GM19455 (cell line): ENCODE data around the gene ATP2C2.

Experiments
- ATAC-seq: cut with Tn5 transposase; IDR thresholded peaks from one replicate; pipeline ENCODE4 v1.9.1; 2021; ENCODE audit not compliant: unreplicated experiment

ATP2C2 gene

DNA sequence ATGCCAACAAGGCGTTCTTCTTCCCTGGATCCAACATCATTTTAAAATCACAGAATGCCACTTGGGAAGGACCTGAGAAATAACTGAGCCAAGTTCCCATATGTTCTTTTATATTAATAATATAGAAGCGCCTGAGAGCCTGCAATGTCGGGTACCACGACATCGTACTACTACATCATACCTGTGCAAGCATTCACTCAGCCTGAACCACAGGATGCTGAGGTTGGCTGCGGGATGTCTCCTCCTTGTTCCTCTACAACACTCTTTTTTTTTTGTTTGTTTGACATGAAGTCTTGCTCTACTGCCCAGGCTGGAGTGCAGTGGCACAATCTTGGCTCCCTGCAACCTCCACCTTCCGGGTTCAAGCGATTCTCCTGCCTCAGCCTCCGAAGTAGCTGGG is 2.1 kb upstream of the ATP2C2 start:
- ATAC-seq: no peak

GRCh38 chr16:84367297-84367680 is 1.0 kb upstream of the ATP2C2 start:
- ATAC-seq: no peak

GRCh38 chr16:84367750-84368307 is 509 bp upstream of the ATP2C2 start:
- no peak for ATAC-seq

DNA sequence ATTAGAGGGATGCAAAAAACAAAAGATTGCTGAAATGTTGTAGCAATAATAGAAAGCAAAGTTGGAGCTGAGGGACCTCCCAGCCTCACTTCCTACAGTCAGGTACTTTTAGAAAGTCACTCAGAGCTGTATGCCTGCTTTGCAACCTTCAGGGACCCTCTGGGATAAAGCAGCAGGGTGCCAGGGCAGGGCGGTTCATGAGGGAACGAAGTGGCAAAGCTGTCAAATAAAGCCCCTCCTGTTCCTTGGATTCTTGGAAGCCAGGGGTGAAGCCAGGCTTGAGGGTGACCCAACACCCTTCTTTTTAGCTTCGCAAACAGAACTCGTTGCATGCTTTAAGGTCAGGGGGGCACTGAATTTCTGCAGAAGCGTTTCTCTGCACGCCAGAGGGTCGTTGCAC is 767 bp downstream of the ATP2C2 start:
- no peak for ATAC-seq

DNA sequence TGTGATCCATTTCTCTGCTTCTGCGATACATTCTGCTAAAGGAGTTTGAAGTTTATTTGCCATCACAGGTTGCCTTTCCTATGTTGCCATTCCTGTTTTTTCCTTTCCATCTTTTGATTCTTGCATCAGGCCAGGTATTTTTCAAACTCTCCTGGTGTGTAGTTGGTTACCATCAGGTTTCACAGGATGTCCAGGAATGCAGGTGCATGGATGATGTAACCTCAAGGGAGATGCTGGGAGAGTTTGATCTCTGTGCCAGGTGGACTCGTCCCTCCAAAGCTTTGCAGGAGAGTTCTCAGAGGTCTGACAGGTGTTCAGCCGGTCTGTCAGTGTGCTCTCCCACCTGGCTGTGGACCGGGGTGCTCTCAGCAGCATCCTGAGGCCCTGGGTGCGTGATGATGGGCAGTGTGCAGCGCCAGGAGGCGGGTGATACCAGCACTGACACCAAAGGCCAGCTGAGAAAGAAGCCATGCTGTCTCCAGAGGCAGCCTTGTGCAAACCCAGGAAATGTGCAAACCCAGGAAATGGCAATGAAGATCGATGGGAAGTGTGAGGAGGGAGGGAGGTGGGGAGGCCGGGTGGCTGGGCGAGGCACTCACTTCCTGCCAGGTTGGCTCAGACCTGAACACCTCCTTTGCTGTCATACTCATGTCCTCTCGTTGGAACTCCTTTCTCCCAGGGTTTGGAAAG is 1.7 kb downstream of the ATP2C2 start:
- no peak for ATAC-seq

DNA sequence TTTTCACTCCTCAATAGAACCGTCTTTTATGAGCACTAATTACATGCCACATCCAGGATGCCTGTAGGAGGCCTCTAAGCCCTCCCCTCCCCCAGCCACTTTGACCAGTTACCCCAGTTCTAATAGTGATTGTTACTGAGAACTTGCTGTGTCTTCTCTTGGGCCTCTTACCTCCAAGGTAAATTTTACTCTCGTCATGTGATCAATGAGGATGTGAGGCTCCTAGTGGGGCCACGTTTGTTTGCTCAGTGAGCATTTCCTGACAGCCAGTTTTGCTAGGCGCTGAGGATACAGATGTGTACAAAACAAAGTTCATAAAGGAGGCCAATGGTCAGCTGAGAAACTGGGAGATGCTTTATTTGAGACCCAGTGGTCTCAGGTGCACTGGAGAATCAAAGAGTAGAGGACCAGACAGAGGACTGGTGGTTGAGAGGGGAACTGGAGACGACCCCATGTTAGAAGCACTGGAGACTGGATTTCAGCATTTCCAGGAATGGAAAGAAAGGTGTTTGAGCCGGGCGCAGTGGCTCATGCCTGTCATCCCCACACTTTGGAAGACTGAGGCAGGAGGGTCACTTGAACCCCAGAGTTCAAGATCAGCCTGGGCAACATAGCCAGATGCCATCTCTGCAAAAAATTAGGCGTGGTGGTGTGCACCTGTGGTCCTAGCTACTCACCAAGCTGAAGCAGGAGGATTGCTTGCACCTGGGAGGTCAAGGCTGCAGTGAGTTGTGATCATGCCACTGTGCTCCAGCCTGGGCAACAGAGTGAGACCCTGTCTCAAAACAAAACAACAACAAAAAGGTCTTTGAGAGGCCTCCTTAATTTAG is 2.6 kb downstream of the ATP2C2 start:
- ATAC-seq: no peak

- ATAC-seq: no peak
Observed at GRCh38 chr16:84371553-84371865, 3.2 kb downstream of the ATP2C2 start.

GRCh38 chr16:84373907-84374489 is 5.7 kb downstream of the ATP2C2 start:
- no peak for ATAC-seq

GRCh38 chr16:84378099-84378498 is 9.8 kb downstream of the ATP2C2 start:
- ATAC-seq: no peak

GRCh38 chr16:84378567-84378966 is 10.2 kb downstream of the ATP2C2 start:
- no peak for ATAC-seq

GRCh38 chr16:84379008-84379708 is 10.8 kb downstream of the ATP2C2 start:
- ATAC-seq: no peak

- ATAC-seq: no peak
Observed at GRCh38 chr16:84379709-84380362, 11.5 kb downstream of the ATP2C2 start.

DNA sequence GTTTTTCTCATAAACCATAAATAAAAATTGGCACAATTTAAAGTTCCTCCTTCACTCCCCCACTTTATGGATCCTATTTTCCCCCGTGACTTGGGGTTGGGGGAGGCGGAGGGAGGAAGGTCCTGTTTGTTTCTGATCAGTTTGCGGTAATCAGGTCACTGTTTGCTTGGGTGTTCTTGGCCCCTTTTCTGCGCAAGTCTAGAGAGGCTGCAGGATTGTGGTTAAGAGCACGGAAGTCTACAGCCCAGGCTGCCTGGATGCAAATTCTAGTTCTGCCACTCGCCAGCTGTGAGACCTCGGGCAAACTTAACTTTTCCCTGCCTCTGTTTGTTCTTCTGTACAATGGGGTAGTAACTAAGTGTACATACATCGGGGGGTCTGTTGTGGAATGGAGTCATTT is 12.1 kb downstream of the ATP2C2 start:
- ATAC-seq: no peak

DNA sequence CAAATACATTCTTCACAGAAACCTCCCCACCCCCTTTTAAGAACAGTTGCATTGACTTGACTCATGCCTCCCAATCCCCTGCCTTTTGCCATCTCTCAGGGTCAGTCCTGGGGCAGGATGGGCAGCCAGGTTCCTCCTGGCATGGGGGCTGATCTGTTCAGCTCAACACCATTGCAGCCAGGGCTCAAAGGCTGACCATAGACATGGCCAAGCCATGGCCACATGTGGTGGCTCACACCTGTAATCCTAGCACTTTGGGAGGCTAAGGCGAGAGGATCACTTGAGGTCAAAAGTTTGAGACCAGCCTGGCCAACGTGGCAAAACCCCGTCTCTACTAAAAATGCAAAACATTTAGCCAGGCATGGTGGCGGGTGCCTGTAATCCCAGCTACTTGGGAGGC is 14.1 kb downstream of the ATP2C2 start:
- ATAC-seq: no peak

- no peak for ATAC-seq
Observed at GRCh38 chr16:84383106-84383505, 14.8 kb downstream of the ATP2C2 start.

- no peak for ATAC-seq
Observed at GRCh38 chr16:84386047-84386446, 17.7 kb downstream of the ATP2C2 start.

DNA sequence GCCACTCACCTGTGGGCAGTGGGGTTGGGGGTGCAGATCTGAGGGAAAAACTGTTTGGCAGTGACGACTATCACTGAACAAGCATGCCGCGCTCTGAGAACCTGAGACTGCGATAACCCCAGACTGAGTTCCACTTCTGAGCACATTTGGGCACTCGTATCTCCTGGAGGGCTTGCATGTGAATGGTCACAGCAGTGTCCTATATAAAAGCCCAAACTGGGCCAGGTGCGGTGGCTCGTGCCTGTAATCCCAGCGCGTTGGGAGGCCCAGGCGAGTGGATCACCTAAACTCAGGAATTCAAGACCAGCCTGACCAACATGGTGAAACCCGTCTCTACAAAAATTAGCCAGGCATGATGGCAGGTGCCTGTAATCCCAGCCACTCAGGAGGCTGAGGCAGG is 18.7 kb downstream of the ATP2C2 start:
- no peak for ATAC-seq

- ATAC-seq: no peak
Observed at GRCh38 chr16:84390131-84390785, 21.9 kb downstream of the ATP2C2 start.

- ATAC-seq: no peak
Observed at GRCh38 chr16:84391151-84392030, 23.1 kb downstream of the ATP2C2 start.

DNA sequence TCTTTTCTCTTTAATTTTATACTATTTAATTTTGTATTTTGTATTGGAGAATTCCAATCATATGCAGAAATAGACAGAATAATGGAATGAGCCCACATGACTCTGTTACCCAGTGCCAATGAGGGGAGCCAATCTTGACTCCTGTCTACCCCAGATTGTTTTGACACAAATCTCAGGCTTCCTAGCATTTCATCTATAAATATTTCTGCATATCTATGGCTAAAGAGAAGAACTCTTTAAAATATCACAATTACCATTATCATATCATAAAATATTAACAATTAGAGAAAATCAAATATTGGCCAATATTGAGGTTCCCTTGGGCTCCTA is 23.7 kb downstream of the ATP2C2 start:
- no peak for ATAC-seq
